RWPE2 (cell line): Measurements from ENCODE around the gene LOXHD1.

Experiments used
- ATAC-seq: fragments of 200-7000 bp; cut with Tn5 transposase; 3 replicates; pipeline ENCODE4 v1.9.1; 2021; ENCODE audit warnings: low read depth
- DNase-seq: peaks from one replicate; pipeline ENCODE4 v3.0.0-alpha.2; 2020; ENCODE audit warnings: low spot score
- H3K27ac ChIP-seq: fragments of 450-650 bp; 2 replicates; pipeline ENCODE4 v1.5.1; 2017; ENCODE audit warnings: mild to moderate bottlenecking; ENCODE audit not compliant: poor library complexity, severe bottlenecking
- H3K27me3 ChIP-seq: fragments of 250-450 bp; sonication (Bioruptor Pico); 2 replicates; pipeline ENCODE4 v1.5.1; 2021; ENCODE audit warnings: mild to moderate bottlenecking, moderate library complexity; ENCODE audit not compliant: insufficient read depth, poor library complexity, severe bottlenecking
- H3K36me3 ChIP-seq: fragments of 250-450 bp; sonication (Bioruptor Pico); 2 replicates; pipeline ENCODE4 v1.5.1; 2020; ENCODE audit warnings: low read depth, mild to moderate bottlenecking, moderate library complexity
- H3K4me1 ChIP-seq: fragments of 250-450 bp; sonication (Bioruptor Pico); 2 replicates; pipeline ENCODE4 v1.5.1; 2021; ENCODE audit warnings: mild to moderate bottlenecking, moderate library complexity; ENCODE audit not compliant: insufficient read depth, poor library complexity, severe bottlenecking
- H3K4me3 ChIP-seq: fragments of 250-450 bp; sonication (Bioruptor Pico); 2 replicates; pipeline ENCODE4 v1.5.1; 2021; ENCODE audit warnings: mild to moderate bottlenecking, moderate library complexity; ENCODE audit not compliant: severe bottlenecking
- H3K9me3 ChIP-seq: fragments of 250-450 bp; sonication (Bioruptor Pico); 2 replicates; pipeline ENCODE4 v1.5.1; 2021; ENCODE audit warnings: mild to moderate bottlenecking, moderate library complexity; ENCODE audit not compliant: severe bottlenecking
- TF ChIP-seq, protein P1 (sequence below): fragments of 450-650 bp; IDR thresholded peaks from one replicate; pipeline ENCODE4 v1.5.1; 2017; ENCODE audit warnings: mild to moderate bottlenecking, moderate library complexity; ENCODE audit not compliant: poor library complexity, severe bottlenecking

LOXHD1 gene

DNA sequence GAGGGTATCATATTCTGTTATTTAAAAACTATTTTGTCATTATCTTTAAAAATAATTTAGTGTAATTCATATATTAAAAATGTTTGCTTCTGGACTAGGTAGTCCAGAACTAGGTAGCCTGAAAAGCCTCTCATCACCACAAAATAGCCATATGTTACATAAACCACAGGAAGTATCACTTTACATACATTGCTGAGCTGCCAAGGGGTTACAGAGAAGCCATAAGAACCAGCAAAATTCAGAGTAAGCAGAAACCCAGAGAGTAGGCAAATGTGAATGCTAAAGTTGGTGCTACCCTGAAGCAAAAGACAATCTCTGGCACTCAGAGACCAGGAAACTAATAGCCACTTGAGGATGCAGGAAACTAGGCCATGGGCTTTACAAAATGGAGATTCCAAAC lies 60.9 kb downstream of the LOXHD1 start:
- Histone ChIP-seq H3K4me1 (no peaks in the 10 kb centered on the region), H3K27ac (no peak overlapping the region), H3K4me3 (no peak overlapping the region), H3K36me3 (no peaks in the 10 kb centered on the region), H3K27me3 (no peaks in the 10 kb centered on the region), H3K9me3 (no peaks in the 10 kb centered on the region)
- ATAC-seq (no peak; the same call in 2 of the 3 replicates), DNase-seq (no peak)
- TF ChIP-seq, protein P1, sequence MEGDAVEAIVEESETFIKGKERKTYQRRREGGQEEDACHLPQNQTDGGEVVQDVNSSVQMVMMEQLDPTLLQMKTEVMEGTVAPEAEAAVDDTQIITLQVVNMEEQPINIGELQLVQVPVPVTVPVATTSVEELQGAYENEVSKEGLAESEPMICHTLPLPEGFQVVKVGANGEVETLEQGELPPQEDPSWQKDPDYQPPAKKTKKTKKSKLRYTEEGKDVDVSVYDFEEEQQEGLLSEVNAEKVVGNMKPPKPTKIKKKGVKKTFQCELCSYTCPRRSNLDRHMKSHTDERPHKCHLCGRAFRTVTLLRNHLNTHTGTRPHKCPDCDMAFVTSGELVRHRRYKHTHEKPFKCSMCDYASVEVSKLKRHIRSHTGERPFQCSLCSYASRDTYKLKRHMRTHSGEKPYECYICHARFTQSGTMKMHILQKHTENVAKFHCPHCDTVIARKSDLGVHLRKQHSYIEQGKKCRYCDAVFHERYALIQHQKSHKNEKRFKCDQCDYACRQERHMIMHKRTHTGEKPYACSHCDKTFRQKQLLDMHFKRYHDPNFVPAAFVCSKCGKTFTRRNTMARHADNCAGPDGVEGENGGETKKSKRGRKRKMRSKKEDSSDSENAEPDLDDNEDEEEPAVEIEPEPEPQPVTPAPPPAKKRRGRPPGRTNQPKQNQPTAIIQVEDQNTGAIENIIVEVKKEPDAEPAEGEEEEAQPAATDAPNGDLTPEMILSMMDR, result no peak

GRCh38 chr18:46591783-46592391 lies 65.1 kb downstream of the LOXHD1 start:
- Histone ChIP-seq H3K27ac (no peak overlapping the region), H3K4me3 (no peak overlapping the region), H3K4me1 (no peaks in the 10 kb centered on the region), H3K27me3 (no peaks in the 10 kb centered on the region), H3K36me3 (no peaks in the 10 kb centered on the region), H3K9me3 (no peaks in the 10 kb centered on the region)
- TF ChIP-seq, protein P1, result no peak
- no peak for ATAC-seq
- no peak for DNase-seq

- DNase-seq (no peak), ATAC-seq (no peak)
- Histone ChIP-seq H3K4me3 (no peak overlapping the region), H3K27ac (no peak overlapping the region), H3K27me3 (no peaks in the 10 kb centered on the region), H3K4me1 (no peaks in the 10 kb centered on the region), H3K36me3 (no peaks in the 10 kb centered on the region), H3K9me3 (no peaks in the 10 kb centered on the region)
- TF ChIP-seq, protein P1, result no peak
These were observed 66.9 kb downstream of the LOXHD1 start for GRCh38 chr18:46590103-46590502.

- H3K4me1 ChIP-seq, result no peaks in the 10 kb centered on the region
- DNase-seq (no peak), ATAC-seq (no peak)
- TF ChIP-seq, protein P1, result no peak
- H3K9me3 ChIP-seq, result no peaks in the 10 kb centered on the region
- no peak overlapping the region for H3K4me3 ChIP-seq
- H3K36me3 ChIP-seq, result no peaks in the 10 kb centered on the region
- H3K27me3 ChIP-seq, result no peaks in the 10 kb centered on the region
- no peak overlapping the region for H3K27ac ChIP-seq
These were observed 67.9 kb downstream of the LOXHD1 start for GRCh38 chr18:46588971-46589660.

GRCh38 chr18:46587600-46587999 lies 69.4 kb downstream of the LOXHD1 start:
- no peak for ATAC-seq
- Histone ChIP-seq H3K27ac (no peak overlapping the region), H3K27me3 (no peaks in the 10 kb centered on the region)

More at GRCh38 chr18:46587600-46587999, 69.4 kb downstream of the LOXHD1 start:
- Histone ChIP-seq H3K4me3 (no peak overlapping the region), H3K36me3 (no peaks in the 10 kb centered on the region), H3K4me1 (no peaks in the 10 kb centered on the region), H3K9me3 (no peaks in the 10 kb centered on the region)
- DNase-seq, result no peak
- TF ChIP-seq, protein P1, result no peak
